PFSK-1 (cell line): ENCODE measurements around the gene RALGDS.

ENCODE experiments used
- FOXP2 ChIP-seq: optimal IDR thresholded peaks from 2 replicates; pipeline ENCODE3; 2011; ENCODE audit warnings: borderline replicate concordance, control low read depth, inconsistent platforms; ENCODE audit not compliant: insufficient read depth; ENCODE audit errors: extremely low read length, extremely low read depth
- POLR2AphosphoS5 ChIP-seq: IDR thresholded peaks from 2 replicates; pipeline ENCODE4 v1.6.1; 2012; ENCODE audit warnings: low read depth, mild to moderate bottlenecking, control low read depth, low read length, moderate library complexity
- SIN3A ChIP-seq: IDR thresholded peaks from 2 replicates; pipeline ENCODE4 v1.6.1; 2012; ENCODE audit warnings: mild to moderate bottlenecking, low read length, moderate library complexity, borderline replicate concordance; ENCODE audit not compliant: insufficient read depth
- TAF1 ChIP-seq: IDR thresholded peaks from 2 replicates; pipeline ENCODE4 v1.6.1; 2012; ENCODE audit warnings: low read length, control low read depth, borderline replicate concordance; ENCODE audit not compliant: insufficient read depth
- TF ChIP-seq, protein P1 (sequence below), 2 experiments: IDR thresholded peaks; 2 replicates each; pipeline versions ENCODE4 v1.6.1 to v1.8.0; 2011 to 2012; ENCODE audit warnings: low read depth in 2 of 2, low read length in 2 of 2, control low read depth in 1 of 2, inconsistent platforms in 1 of 2, mild to moderate bottlenecking in 1 of 2, moderate library complexity in 1 of 2; ENCODE audit not compliant: insufficient read depth in 1 of 2

RALGDS gene

DNA sequence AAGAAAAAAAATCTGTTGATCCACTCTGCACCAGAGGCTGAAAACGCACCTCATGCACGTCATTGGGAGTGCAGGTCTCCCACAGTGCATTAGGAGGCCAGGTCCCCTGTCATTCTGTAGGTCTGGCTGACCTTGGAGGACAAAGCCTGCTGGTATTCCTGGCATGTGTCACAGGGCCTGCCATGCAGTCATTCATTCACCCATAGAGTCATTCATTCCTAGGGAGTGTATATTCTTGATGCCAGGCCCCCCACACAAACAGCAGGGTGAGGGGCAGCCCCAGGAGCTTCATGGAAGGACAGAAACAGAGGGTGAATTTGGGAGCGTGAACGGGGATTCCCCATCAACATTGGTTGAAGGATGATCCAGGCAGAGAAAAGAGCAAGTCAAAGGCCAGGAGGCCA lies 40.5 kb upstream of the RALGDS start:
- TF ChIP-seq, protein P1, sequence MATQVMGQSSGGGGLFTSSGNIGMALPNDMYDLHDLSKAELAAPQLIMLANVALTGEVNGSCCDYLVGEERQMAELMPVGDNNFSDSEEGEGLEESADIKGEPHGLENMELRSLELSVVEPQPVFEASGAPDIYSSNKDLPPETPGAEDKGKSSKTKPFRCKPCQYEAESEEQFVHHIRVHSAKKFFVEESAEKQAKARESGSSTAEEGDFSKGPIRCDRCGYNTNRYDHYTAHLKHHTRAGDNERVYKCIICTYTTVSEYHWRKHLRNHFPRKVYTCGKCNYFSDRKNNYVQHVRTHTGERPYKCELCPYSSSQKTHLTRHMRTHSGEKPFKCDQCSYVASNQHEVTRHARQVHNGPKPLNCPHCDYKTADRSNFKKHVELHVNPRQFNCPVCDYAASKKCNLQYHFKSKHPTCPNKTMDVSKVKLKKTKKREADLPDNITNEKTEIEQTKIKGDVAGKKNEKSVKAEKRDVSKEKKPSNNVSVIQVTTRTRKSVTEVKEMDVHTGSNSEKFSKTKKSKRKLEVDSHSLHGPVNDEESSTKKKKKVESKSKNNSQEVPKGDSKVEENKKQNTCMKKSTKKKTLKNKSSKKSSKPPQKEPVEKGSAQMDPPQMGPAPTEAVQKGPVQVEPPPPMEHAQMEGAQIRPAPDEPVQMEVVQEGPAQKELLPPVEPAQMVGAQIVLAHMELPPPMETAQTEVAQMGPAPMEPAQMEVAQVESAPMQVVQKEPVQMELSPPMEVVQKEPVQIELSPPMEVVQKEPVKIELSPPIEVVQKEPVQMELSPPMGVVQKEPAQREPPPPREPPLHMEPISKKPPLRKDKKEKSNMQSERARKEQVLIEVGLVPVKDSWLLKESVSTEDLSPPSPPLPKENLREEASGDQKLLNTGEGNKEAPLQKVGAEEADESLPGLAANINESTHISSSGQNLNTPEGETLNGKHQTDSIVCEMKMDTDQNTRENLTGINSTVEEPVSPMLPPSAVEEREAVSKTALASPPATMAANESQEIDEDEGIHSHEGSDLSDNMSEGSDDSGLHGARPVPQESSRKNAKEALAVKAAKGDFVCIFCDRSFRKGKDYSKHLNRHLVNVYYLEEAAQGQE (IDR thresholded peaks at IDR 0.05; ENCODE audit: insufficient read depth in 1 of 2, low read depth in 2 of 2, low read length in 2 of 2), result no peak
- TF ChIP-seq SIN3A (no peak), TAF1 (no peak), FOXP2 (no peak), POLR2AphosphoS5 (no peak)

DNA sequence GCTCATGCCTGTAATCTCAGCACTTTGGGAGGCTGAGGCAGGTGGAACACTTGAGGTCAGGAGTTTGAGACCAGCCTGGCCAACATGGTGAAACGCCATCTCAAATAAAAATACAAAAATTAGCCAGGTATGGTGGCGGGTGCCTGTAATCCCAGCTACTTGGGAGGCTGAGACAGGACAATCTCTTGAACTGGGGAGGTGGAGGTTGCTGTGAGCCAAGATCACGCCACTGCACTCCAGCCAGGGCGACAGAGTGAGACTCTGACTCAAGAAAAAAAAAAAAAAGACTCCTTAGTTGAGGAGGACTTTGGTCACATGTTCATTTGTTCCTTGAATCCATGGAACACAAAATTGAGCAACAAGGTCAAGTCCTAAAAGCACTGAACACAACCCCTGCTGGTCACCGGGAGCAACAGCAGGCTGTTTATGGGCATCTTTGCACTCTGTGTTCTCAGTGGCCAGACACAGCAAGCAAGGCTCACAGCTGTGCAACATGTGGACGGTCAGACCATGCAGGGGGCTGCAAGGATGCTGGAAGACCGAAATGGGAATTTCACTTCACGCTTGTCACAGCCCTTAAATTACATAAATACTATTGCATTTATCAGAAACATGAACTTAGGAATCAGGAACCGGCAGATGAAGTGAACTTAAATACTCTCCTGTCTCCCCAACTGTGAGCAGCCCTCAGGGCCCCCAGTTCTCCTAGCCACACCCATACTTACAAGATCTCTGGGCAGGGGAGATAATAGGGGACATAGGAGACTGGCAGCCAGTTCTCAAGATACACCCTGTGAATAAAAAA lies 39.9 kb upstream of the RALGDS start:
- no peak for TF ChIP-seq POLR2AphosphoS5
- peak; percentile 76 for TF ChIP-seq FOXP2
- no peak for TF ChIP-seq TAF1
- no peak for TF ChIP-seq SIN3A

DNA sequence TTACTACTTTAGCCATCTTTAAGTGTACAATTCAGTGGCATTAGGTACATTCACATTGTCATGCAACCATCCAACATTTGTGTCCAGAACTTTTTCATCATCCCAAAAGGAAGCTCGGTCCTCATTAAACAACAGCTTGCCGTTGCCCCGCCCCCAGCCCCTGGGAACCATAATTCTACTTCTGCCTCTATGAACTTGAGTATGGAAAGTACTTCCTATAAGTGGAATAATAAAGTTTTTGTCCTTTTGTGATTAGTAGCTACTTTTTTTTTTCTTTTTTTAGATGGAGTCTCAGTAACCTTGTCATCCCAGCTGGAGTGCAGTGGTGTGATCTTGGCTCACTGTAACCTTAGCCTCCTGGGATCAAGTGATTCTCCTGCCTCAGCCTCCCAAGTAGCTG lies 37.7 kb upstream of the RALGDS start:
- TF ChIP-seq SIN3A (no peak), FOXP2 (no peak), TAF1 (no peak), POLR2AphosphoS5 (no peak)
- TF ChIP-seq, protein P1 (IDR thresholded peaks at IDR 0.05; ENCODE audit: insufficient read depth in 1 of 2, low read depth in 2 of 2, low read length in 2 of 2), result no peak

DNA sequence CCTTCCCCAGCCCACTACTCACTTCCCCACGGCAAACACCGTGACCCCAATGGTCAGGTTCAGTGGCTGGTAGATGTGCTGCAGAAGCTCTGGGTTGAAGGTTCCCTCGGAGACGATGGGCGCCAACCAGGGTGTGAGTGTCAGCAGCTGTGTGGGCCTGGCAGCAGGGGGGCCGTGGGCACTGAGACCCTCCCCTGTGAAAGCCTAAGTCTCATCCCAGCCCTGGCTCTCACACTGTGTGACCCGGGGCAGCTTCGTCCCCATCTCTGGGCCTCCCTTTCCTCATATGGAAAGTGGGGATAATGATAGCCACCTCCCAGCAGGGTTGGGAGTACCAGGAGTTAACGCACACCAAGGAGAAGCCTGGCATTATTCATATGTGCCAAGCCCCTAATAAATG lies 34.1 kb upstream of the RALGDS start:
- no peak for TF ChIP-seq FOXP2
- TF ChIP-seq SIN3A, result no peak
- no peak for TF ChIP-seq TAF1
- TF ChIP-seq, protein P1 (IDR thresholded peaks at IDR 0.05; ENCODE audit: insufficient read depth in 1 of 2, low read depth in 2 of 2, low read length in 2 of 2), result no peak
- TF ChIP-seq POLR2AphosphoS5, result no peak

DNA sequence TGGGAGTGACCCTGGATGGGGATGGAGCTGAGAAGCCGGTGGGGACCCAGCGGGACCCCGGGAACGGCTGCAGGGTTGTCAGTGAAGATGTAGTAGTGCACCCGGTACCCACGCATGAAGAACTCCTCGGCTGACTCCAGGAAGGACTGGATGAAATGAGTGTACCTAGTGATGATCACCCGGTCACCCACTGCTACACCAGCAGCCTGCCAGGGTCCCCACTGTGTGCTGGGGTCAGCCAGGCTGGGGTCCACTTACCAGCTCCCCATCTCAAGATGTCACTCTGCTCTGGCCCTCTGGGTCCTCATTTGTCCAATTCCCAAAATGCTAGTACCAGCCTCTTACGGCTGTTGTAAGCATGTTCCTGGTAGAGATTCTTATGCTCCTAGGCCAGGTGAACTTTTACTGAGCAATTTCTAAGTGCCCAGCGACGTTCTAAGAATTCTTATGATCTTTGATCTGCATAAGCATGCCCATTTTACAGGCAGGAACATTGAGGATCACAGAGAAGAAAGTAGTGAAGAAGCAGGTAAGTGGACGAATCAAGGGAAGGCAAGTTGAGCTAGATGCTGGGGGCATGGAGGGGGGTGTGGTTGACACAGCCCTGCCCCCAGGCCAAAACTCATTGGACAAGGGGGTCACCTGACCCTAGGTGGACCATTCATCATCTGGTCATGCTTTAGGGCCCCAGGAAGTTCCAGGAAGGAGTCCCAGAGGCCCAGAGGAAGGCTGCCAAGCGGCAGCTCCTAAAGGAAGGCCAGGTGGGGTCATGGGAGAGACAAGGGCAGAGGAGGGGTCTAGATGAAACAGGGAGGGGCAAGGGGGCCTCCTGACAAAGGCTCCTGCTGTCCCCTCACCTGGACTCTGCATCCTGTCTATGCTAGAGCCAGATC lies 33.3 kb upstream of the RALGDS start:
- no peak for TF ChIP-seq FOXP2
- no peak for TF ChIP-seq TAF1
